ENCODE data around the gene SERINC2.
A peak's percentile ranks its signal among the peaks of the same experiment; 100 is the strongest.

DNA sequence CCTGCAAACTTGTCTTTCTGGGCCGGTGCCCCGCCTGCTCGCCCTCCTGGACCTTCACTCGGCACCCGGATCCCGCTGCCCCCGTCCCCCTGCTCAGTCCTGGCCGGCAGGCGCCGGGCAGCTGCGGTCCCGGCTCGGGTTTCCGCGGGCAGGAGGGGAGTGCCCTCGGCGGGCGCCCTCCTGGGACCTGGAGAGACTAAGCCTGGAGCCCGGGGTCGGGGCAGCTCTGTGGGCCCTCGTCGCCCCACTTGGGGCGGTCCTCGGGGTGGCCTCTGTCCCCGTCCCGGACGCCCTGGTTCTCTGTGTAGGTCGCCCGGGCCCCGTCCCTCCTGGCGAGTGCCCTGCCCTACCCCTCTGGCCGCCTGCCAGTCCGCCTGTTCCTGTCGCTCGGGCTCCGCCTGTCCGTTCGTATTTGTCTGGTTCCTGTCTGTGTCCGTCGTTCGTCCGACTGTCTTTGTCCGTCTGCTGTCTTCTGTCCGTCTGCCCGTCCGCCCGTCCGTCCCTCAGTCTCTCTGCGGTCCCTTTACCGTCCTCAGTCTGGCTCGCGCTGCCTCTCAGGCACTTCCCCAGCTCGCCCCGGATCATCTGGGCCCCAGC is 490 bp downstream of the SERINC2 start:
- TF ChIP-seq, protein P1, sequence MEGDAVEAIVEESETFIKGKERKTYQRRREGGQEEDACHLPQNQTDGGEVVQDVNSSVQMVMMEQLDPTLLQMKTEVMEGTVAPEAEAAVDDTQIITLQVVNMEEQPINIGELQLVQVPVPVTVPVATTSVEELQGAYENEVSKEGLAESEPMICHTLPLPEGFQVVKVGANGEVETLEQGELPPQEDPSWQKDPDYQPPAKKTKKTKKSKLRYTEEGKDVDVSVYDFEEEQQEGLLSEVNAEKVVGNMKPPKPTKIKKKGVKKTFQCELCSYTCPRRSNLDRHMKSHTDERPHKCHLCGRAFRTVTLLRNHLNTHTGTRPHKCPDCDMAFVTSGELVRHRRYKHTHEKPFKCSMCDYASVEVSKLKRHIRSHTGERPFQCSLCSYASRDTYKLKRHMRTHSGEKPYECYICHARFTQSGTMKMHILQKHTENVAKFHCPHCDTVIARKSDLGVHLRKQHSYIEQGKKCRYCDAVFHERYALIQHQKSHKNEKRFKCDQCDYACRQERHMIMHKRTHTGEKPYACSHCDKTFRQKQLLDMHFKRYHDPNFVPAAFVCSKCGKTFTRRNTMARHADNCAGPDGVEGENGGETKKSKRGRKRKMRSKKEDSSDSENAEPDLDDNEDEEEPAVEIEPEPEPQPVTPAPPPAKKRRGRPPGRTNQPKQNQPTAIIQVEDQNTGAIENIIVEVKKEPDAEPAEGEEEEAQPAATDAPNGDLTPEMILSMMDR (IDR thresholded peaks at IDR 0.05 in 8 of 11, conservative IDR thresholded peaks at IDR 0.05 in 3 of 11): no peak
- TF ChIP-seq POLR2A (IDR thresholded peaks at IDR 0.05): no peak
- TF ChIP-seq POLR2AphosphoS5 (IDR thresholded peaks at IDR 0.05): peak; percentile 17 to 73 (median 37)

Measured in spleen (tissue), 7 donors.